ENCODE results near the gene TNFRSF21. TPM values are rescaled to one million over a fixed set of nuclear protein-coding genes. Genes with fewer than 3 reads are reported as not detected.

TNFRSF21 gene
- total and polyA plus RNA-seq, 12 donors = 1.9 to 13.7 (median 7.5) TPM

DNA sequence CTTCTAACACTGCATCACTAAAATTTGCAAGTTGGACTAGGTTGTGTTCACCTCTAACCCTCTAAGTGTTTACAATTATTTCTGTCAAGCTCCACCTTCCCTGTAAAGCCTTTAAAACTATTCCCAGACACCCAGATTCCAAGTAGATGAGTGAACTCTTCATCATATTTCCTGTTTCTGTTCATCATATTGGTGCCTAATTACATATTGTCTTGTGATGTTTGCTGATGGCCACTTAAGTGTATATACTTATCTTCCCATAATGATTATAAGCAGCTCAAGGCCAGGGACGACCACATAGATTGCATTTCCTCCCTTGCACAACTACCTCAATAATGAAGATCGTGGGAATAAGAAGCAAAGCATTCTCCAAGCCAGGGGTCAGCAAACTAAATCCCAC lies 16.8 kb downstream of the TNFRSF21 start:
- H3K9me3 ChIP-seq (replicated peaks in 1 of 3) = no peaks in the 10 kb centered on the region
- no peaks in the 10 kb centered on the region for H3K4me1 ChIP-seq (replicated peaks in 1 of 2)
- H3K36me3 ChIP-seq (replicated peaks in 1 of 2) = no peaks in the 10 kb centered on the region
- no peak for DNase-seq
- 49 to 59% (median 54%) methylated on average over 2 of the region's 2 CpGs for WGBS, 4 donors
- H3K27me3 ChIP-seq = no peaks in the 10 kb centered on the region
- TF ChIP-seq POLR2A (IDR thresholded peaks at IDR 0.05) = no peak
- TF ChIP-seq, protein P1, sequence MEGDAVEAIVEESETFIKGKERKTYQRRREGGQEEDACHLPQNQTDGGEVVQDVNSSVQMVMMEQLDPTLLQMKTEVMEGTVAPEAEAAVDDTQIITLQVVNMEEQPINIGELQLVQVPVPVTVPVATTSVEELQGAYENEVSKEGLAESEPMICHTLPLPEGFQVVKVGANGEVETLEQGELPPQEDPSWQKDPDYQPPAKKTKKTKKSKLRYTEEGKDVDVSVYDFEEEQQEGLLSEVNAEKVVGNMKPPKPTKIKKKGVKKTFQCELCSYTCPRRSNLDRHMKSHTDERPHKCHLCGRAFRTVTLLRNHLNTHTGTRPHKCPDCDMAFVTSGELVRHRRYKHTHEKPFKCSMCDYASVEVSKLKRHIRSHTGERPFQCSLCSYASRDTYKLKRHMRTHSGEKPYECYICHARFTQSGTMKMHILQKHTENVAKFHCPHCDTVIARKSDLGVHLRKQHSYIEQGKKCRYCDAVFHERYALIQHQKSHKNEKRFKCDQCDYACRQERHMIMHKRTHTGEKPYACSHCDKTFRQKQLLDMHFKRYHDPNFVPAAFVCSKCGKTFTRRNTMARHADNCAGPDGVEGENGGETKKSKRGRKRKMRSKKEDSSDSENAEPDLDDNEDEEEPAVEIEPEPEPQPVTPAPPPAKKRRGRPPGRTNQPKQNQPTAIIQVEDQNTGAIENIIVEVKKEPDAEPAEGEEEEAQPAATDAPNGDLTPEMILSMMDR (IDR thresholded peaks at IDR 0.05) = no peak
- intact Hi-C loops (cut with DNase I) = no loop called here
- no peak overlapping the region for H3K27ac ChIP-seq
- H3K4me3 ChIP-seq = no peak overlapping the region

DNA sequence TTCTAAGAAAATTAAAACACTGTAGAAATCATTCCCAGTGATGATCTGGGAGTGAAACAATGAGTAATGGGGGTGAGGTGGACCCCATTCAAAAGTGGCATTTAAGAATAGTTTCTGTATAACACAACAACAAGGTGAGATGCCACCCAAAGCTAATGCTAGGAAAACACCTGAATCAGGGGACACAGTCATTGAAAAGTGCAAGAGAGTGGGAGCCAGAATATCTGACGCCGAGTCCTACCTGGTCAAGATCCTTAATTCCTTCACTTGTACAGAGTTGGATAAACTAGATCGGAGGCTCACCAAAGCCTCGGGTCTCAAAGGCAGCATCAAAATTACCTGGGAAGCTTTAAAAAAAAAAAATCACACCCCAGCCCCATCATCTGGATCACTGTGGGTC lies 17.7 kb downstream of the TNFRSF21 start:
- Histone ChIP-seq H3K27ac (no peak overlapping the region), H3K4me3 (no peak overlapping the region), H3K27me3 (no peaks in the 10 kb centered on the region), H3K4me1 (replicated peaks in 1 of 2) (no peaks in the 10 kb centered on the region), H3K9me3 (replicated peaks in 1 of 3) (no peaks in the 10 kb centered on the region), H3K36me3 (replicated peaks in 1 of 2) (no peaks in the 10 kb centered on the region)
- no peak for DNase-seq
- no peak for TF ChIP-seq POLR2A (IDR thresholded peaks at IDR 0.05)
- 72 to 89% (median 84%) methylated on average over 4 of the region's 4 CpGs for WGBS, 4 donors
- intact Hi-C loops (cut with DNase I) = no loop called here

DNA sequence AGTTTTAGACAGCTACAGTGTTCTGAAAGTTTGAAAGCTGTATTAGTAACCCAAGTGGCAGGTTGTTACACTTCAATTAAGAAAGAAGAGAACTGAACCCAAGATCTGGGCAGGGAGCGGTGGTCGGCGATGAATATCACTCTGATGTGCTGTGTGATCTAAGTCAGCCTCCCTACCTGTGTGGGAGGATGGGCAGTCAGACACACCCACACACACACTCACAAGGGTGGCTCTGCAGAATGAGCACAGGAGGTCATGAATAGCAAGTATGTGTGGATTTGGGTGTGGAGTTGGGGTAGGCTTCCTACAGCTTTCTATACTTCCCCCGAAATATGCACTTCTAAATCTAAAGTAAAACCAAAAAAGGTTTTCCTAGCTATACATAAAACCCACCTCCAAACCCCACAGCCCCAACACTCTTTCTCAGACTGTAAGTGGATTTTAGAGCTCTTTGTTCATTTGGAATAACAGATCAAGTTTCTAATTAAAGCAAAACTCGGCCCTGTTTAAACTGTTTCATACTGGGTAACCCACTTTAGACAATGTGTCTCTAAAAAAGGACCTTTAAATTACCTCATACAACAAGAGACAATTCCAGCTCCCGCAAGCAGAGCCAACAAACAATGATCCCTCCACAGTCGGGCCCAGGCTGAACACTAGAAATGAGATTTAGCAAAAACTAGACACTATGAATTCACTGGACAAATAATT lies 19.4 kb downstream of the TNFRSF21 start:
- no peaks in the 10 kb centered on the region for H3K27me3 ChIP-seq
- H3K27ac ChIP-seq = no peak overlapping the region
- no peak for TF ChIP-seq POLR2A (IDR thresholded peaks at IDR 0.05)
- TF ChIP-seq, protein P1 (IDR thresholded peaks at IDR 0.05) = no peak
- no peaks in the 10 kb centered on the region for H3K9me3 ChIP-seq (replicated peaks in 1 of 3)
- intact Hi-C loops (cut with DNase I) = no loop called here
- H3K4me3 ChIP-seq = no peak overlapping the region
- no peak for DNase-seq
- H3K36me3 ChIP-seq (replicated peaks in 1 of 2) = no peaks in the 10 kb centered on the region
- no peaks in the 10 kb centered on the region for H3K4me1 ChIP-seq (replicated peaks in 1 of 2)
- WGBS, 4 donors = 85 to 92% (median 88%) methylated on average over 7 of the region's 7 CpGs

DNA sequence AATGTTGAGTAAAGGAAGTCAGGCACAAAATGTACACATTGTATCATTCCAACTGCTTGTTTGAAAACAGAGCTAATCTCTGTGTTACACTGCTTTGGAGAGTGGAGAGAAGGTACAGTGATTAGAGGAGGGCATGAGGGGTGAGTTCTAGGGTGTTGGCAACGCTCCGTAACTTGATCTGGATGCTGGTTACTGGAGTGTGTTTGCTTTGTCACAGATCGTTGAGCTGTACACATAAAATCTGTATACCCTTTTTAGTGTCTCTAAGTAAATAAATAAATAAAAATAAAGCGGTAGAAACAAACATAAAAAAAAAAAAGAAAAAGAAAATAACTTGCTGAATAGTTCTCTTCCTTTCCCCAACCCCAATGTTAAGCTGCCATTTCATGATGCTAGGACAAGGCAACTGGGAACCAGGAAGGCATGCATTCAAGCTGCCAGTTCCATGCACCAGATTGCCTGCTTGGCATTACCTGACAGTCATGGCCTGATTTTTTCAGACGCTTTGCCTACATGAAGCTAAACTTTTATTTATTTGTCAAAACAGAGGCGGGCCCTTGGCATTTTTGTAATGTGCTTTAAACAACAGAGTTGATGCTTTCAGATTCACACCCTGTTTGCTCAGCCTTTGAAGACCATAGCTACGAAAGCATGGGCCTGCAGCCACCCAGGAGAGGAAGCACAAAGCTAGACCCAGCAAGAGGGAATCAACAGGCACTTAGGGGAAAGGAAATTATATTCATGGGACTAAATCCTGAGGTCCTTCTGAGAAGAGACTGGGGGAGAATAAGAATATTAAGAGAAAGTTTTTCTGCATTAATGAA lies 21.2 kb downstream of the TNFRSF21 start:
- no peaks in the 10 kb centered on the region for H3K27me3 ChIP-seq
- DNase-seq = no peak
- no peaks in the 10 kb centered on the region for H3K36me3 ChIP-seq (replicated peaks in 1 of 2)
- H3K27ac ChIP-seq = no peak overlapping the region
- intact Hi-C loops (cut with DNase I) = no loop called here
- H3K4me3 ChIP-seq = no peak overlapping the region
- no peaks in the 10 kb centered on the region for H3K4me1 ChIP-seq (replicated peaks in 1 of 2)
- 76 to 83% (median 77%) methylated on average over 7 of the region's 7 CpGs for WGBS, 4 donors
- no peaks in the 10 kb centered on the region for H3K9me3 ChIP-seq (replicated peaks in 1 of 3)
- TF ChIP-seq, protein P1 (IDR thresholded peaks at IDR 0.05) = no peak
- no peak for TF ChIP-seq POLR2A (IDR thresholded peaks at IDR 0.05)
